Measurements from ENCODE around the gene SELENOI. TPM values are rescaled to one million over a fixed set of nuclear protein-coding genes. Genes with fewer than 3 reads are reported as not detected.
"Not testable (repeated sequence)": the region's sequence is repeated elsewhere in the genome, so short reads cannot be mapped to it uniquely, and the experiment has no call there.

The SELENOI gene
- polyA plus RNA-seq, 4 donors = 11.5 to 26.7 (median 24.3) TPM

- peak in 3 of 4 donors; percentile 27 to 60 (median 38) for DNase-seq (ENCODE audit: low read depth in 4 of 4, low spot score in 3 of 4)
Measured at GRCh38 chr2:26355038-26355995, 9.4 kb downstream of the SELENOI start.

- no peak for DNase-seq (ENCODE audit: low read depth in 4 of 4, low spot score in 3 of 4)
Measured at GRCh38 chr2:26356111-26356510, 10.2 kb downstream of the SELENOI start.

- no peak for DNase-seq (ENCODE audit: low read depth in 4 of 4, low spot score in 3 of 4)
Measured at GRCh38 chr2:26356771-26357170, 10.8 kb downstream of the SELENOI start.

- no peak for DNase-seq (ENCODE audit: low read depth in 4 of 4, low spot score in 3 of 4)
Measured at GRCh38 chr2:26359886-26360473, 14.0 kb downstream of the SELENOI start.

GRCh38 chr2:26363323-26363722 lies 17.4 kb downstream of the SELENOI start:
- DNase-seq (ENCODE audit: low read depth in 4 of 4, low spot score in 3 of 4) = no peak

GRCh38 chr2:26363958-26364357 lies 18.0 kb downstream of the SELENOI start:
- DNase-seq (ENCODE audit: low read depth in 4 of 4, low spot score in 3 of 4) = no peak

- DNase-seq (ENCODE audit: low read depth in 4 of 4, low spot score in 3 of 4) = no peak
Measured at GRCh38 chr2:26364669-26365068, 18.7 kb downstream of the SELENOI start.

- no peak for DNase-seq (ENCODE audit: low read depth in 4 of 4, low spot score in 3 of 4)
Measured at GRCh38 chr2:26366957-26367356, 21.0 kb downstream of the SELENOI start.

GRCh38 chr2:26369664-26370063 lies 23.7 kb downstream of the SELENOI start:
- DNase-seq (ENCODE audit: low read depth in 4 of 4, low spot score in 3 of 4) = not testable (repeated sequence)

GRCh38 chr2:26370909-26371308 lies 25.0 kb downstream of the SELENOI start:
- not testable (repeated sequence) for DNase-seq (ENCODE audit: low read depth in 4 of 4, low spot score in 3 of 4)

- no peak for DNase-seq (ENCODE audit: low read depth in 4 of 4, low spot score in 3 of 4)
Measured at GRCh38 chr2:26376799-26377198, 30.9 kb downstream of the SELENOI start.

- no peak for DNase-seq (ENCODE audit: low read depth in 4 of 4, low spot score in 3 of 4)
Measured at GRCh38 chr2:26380281-26380680, 34.3 kb downstream of the SELENOI start.

GRCh38 chr2:26382564-26382963 lies 36.6 kb downstream of the SELENOI start:
- DNase-seq (ENCODE audit: low read depth in 4 of 4, low spot score in 3 of 4) = no peak

- no peak for DNase-seq (ENCODE audit: low read depth in 4 of 4, low spot score in 3 of 4)
Measured at GRCh38 chr2:26384183-26384582, 38.2 kb downstream of the SELENOI start.

- no peak for DNase-seq (ENCODE audit: low read depth in 4 of 4, low spot score in 3 of 4)
Measured at GRCh38 chr2:26384597-26384996, 38.7 kb downstream of the SELENOI start.

GRCh38 chr2:26387189-26387588 lies 41.2 kb downstream of the SELENOI start:
- no peak for DNase-seq (ENCODE audit: low read depth in 4 of 4, low spot score in 3 of 4)

GRCh38 chr2:26394694-26395093 lies 48.8 kb downstream of the SELENOI start:
- DNase-seq (ENCODE audit: low read depth in 4 of 4, low spot score in 3 of 4) = no peak

GRCh38 chr2:26395394-26395793 lies 49.5 kb downstream of the SELENOI start:
- no peak for DNase-seq (ENCODE audit: low read depth in 4 of 4, low spot score in 3 of 4)

- DNase-seq (ENCODE audit: low read depth in 4 of 4, low spot score in 3 of 4) = no peak
Measured at GRCh38 chr2:26396734-26397298, 50.9 kb downstream of the SELENOI start.

- DNase-seq (ENCODE audit: low read depth in 4 of 4, low spot score in 3 of 4) = no peak
Measured at GRCh38 chr2:26399771-26400376, 53.9 kb downstream of the SELENOI start.

GRCh38 chr2:26400723-26401122 lies 54.8 kb downstream of the SELENOI start:
- no peak for DNase-seq (ENCODE audit: low read depth in 4 of 4, low spot score in 3 of 4)
